ENCODE measurements around the gene ACAD9. TPM values are rescaled to one million over a fixed set of nuclear protein-coding genes. Genes with fewer than 3 reads are reported as not detected.

Gene ACAD9
- total RNA-seq, 1 donor from 2014 or later = 65.3 TPM

- H3K4me3 Mint-ChIP-seq = no peak overlapping the region
- H3K9me3 Mint-ChIP-seq = no peaks in the 10 kb centered on the region
- H3K36me3 Mint-ChIP-seq (ENCODE audit: low read depth) = peaks cover 30% of the 10 kb centered on the region
- H3K27me3 Mint-ChIP-seq (ENCODE audit: insufficient read depth) = no peaks in the 10 kb centered on the region
- intact Hi-C loops (cut with micrococcal nuclease) = no loop called here
- H3K27ac Mint-ChIP-seq = no peak overlapping the region
- no peak for DNase-seq (ENCODE audit: low spot score)
- peaks cover 62% of the 10 kb centered on the region for H3K4me1 Mint-ChIP-seq (ENCODE audit: low read depth)
Measured at GRCh38 chr3:128882719-128883118, 3.3 kb downstream of the ACAD9 start.

DNA sequence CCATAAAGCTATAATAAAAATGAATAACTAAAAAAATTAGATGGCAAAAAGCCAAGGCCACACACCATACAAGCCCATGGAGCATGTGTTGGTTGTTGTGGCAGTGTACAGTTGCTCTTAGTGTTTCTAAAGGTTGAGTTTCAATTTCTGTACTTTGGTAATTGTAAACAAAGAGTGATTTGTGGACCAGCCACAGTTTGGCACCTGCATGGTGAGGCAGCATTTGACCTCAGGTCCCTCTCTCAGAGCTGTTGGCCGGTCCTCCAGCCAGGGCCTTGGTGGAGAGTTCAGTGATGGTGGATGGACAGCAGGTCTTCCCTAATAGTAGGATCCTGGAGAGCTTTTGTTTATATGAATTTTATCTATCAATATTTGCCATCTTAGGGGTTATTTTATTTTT, 5.6 kb downstream of the ACAD9 start:
- H3K4me3 Mint-ChIP-seq = no peak overlapping the region
- no peak for DNase-seq (ENCODE audit: low spot score)
- no peaks in the 10 kb centered on the region for H3K9me3 Mint-ChIP-seq
- intact Hi-C loops (cut with micrococcal nuclease) = no loop called here
- H3K4me1 Mint-ChIP-seq (ENCODE audit: low read depth) = peaks cover 44% of the 10 kb centered on the region
- no peaks in the 10 kb centered on the region for H3K27me3 Mint-ChIP-seq (ENCODE audit: insufficient read depth)
- no peak overlapping the region for H3K27ac Mint-ChIP-seq
- peaks cover 26% of the 10 kb centered on the region for H3K36me3 Mint-ChIP-seq (ENCODE audit: low read depth)

DNA sequence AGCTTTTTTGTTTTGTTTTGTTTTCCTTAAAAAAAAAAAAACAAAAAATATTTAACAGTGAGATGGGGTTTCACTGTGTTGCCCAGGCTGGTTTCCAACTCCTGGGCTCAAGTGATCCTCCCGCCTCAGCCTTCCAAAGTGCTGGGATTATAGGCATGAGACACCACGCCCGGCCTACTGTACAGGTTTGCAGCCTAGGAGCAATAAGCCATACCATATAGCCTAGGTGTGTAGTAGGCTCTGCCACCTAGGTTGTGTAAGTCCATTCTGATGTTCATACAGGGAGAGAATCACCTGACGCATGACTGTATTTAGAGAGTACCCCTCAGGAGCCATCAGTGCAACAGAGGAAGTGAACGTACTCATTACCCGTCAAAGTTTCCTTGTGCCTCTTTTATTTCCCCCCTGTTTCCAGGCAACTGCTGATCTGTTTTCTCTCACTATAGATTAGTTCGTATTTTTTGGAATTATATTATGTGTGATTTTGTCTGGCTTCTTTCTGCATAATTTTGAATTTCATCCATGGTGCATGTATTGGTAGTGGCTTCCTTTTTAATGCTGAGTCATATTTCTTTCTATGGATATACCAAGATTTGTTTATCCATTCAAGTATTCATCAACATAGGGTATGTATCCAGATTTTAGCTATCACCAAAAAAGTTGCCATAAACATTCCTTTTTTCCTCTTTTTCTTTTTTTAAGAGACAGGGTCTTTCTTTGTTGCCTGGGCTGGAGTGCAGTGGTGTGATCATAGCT, 9.9 kb downstream of the ACAD9 start:
- Mint-ChIP-seq H3K9me3 (no peaks in the 10 kb centered on the region), H3K27ac (no peak overlapping the region), H3K4me3 (no peak overlapping the region), H3K4me1 (ENCODE audit: low read depth) (peaks cover 6% of the 10 kb centered on the region), H3K27me3 (ENCODE audit: insufficient read depth) (no peaks in the 10 kb centered on the region), H3K36me3 (ENCODE audit: low read depth) (peaks cover 16% of the 10 kb centered on the region)
- no peak for DNase-seq (ENCODE audit: low spot score)
- intact Hi-C loops (cut with micrococcal nuclease) = no loop called here

GRCh38 chr3:128895843-128896697, 16.6 kb downstream of the ACAD9 start:
- H3K9me3 Mint-ChIP-seq = no peaks in the 10 kb centered on the region
- intact Hi-C loops (cut with micrococcal nuclease) = no loop called here
- DNase-seq (ENCODE audit: low spot score) = no peak
- no peak overlapping the region for H3K4me3 Mint-ChIP-seq
- H3K27ac Mint-ChIP-seq = no peak overlapping the region
- H3K4me1 Mint-ChIP-seq (ENCODE audit: low read depth) = no peaks in the 10 kb centered on the region
- peaks cover 40% of the 10 kb centered on the region for H3K36me3 Mint-ChIP-seq (ENCODE audit: low read depth)
- no peaks in the 10 kb centered on the region for H3K27me3 Mint-ChIP-seq (ENCODE audit: insufficient read depth)

DNA sequence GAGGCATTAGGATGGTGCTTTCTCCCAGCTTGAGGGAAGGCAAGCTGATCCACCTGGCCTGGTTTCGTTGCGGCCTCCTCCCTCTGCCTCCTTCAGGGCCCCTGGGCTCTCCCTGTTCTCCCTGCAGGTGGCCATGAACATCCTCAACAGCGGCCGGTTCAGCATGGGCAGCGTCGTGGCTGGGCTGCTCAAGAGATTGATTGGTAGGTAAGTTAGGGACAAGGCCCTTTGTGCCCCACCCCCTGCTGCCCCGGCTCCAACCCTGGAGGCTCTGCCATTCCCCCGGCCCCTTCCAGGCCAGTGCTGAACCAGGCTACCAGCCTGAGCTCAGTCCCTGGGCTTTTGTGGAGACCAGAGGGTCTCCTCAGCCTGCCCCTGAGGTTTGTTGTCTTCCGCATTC, 23.0 kb downstream of the ACAD9 start:
- peaks cover 49% of the 10 kb centered on the region for H3K36me3 Mint-ChIP-seq (ENCODE audit: low read depth)
- H3K27me3 Mint-ChIP-seq (ENCODE audit: insufficient read depth) = no peaks in the 10 kb centered on the region
- no peak overlapping the region for H3K4me3 Mint-ChIP-seq
- no peak for DNase-seq (ENCODE audit: low spot score)
- no peaks in the 10 kb centered on the region for H3K4me1 Mint-ChIP-seq (ENCODE audit: low read depth)
- H3K27ac Mint-ChIP-seq = no peak overlapping the region
- no peaks in the 10 kb centered on the region for H3K9me3 Mint-ChIP-seq
- intact Hi-C loops (cut with micrococcal nuclease) = no loop called here

DNA sequence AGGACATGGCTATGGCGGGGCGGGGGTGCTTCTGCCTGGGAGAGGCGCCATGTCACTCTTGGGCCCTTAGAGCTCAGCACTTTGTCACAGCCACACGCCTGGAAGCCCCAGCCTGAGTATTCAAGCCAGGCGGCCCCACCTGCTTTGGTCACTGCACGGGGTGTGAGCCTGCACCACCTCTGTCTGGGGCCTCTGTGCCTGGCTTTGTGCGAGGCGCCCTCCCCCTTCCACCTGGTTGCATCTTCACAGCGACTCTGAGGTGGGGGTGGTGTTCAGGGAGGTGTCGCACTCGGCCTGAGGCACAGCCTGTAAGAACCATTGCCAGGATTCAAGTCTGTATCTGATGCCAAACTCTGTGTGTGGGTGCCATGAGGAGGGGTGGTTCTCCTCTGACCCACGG, 24.1 kb downstream of the ACAD9 start:
- no peak overlapping the region for H3K4me3 Mint-ChIP-seq
- no peak for DNase-seq (ENCODE audit: low spot score)
- H3K27ac Mint-ChIP-seq = no peak overlapping the region
- H3K4me1 Mint-ChIP-seq (ENCODE audit: low read depth) = no peaks in the 10 kb centered on the region
- intact Hi-C loops (cut with micrococcal nuclease) = no loop called here
- H3K9me3 Mint-ChIP-seq = no peaks in the 10 kb centered on the region
- peaks cover 48% of the 10 kb centered on the region for H3K36me3 Mint-ChIP-seq (ENCODE audit: low read depth)
- H3K27me3 Mint-ChIP-seq (ENCODE audit: insufficient read depth) = no peaks in the 10 kb centered on the region

GRCh38 chr3:128906031-128906803, 26.8 kb downstream of the ACAD9 start:
- Mint-ChIP-seq H3K9me3 (no peaks in the 10 kb centered on the region), H3K36me3 (ENCODE audit: low read depth) (peaks cover 33% of the 10 kb centered on the region), H3K27me3 (ENCODE audit: insufficient read depth) (no peaks in the 10 kb centered on the region), H3K4me3 (no peak overlapping the region), H3K4me1 (ENCODE audit: low read depth) (no peaks in the 10 kb centered on the region), H3K27ac (peak overlapping the region; percentile 24)
- DNase-seq (ENCODE audit: low spot score) = no peak
- intact Hi-C loops (cut with micrococcal nuclease) = no loop called here

DNA sequence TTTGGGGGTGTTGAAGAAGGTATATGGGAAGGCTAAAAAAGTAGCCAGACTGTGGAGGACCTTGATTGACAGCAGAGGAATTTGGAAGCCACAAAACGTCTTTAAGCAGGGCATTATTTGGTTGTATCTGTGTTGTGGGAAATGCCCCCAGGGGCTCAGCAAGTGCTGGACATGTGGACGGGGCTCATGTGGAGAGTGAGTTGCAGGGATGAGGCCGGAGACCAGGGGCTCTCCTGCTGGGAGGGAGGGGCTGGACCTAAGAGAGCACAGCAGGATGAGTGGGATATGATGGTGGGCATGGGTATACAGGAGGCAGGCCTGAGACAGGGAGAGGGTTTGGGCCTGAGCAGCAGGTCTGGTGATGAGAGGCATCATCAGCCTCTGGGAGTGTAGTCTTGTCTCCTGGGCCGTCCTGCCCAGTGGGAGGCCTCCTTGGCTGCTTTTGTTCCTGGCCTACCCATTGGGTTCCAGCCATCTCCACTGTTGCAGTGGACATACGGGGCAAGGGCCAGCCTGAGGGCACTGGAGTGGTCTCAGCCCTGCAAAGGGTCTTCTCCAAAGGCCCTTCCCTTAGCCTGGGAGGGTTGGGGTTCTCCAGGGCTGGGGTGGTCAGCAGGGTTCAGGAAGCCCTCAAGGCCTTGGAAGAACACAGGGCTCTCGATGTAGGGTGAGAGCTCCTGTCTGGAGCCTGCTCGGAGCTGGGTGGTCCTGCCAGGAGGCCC, 27.5 kb downstream of the ACAD9 start:
- intact Hi-C loops (cut with micrococcal nuclease) = no loop called here
- no peak for DNase-seq (ENCODE audit: low spot score)
- Mint-ChIP-seq H3K9me3 (no peaks in the 10 kb centered on the region), H3K27ac (peak overlapping the region; percentile 24), H3K36me3 (ENCODE audit: low read depth) (peaks cover 33% of the 10 kb centered on the region), H3K4me3 (no peak overlapping the region), H3K27me3 (ENCODE audit: insufficient read depth) (no peaks in the 10 kb centered on the region), H3K4me1 (ENCODE audit: low read depth) (no peaks in the 10 kb centered on the region)

GRCh38 chr3:128907706-128908445, 28.5 kb downstream of the ACAD9 start:
- no peak for DNase-seq (ENCODE audit: low spot score)
- no peak overlapping the region for H3K27ac Mint-ChIP-seq
- no peak overlapping the region for H3K4me3 Mint-ChIP-seq
- no peaks in the 10 kb centered on the region for H3K9me3 Mint-ChIP-seq
- no peaks in the 10 kb centered on the region for H3K27me3 Mint-ChIP-seq (ENCODE audit: insufficient read depth)
- H3K4me1 Mint-ChIP-seq (ENCODE audit: low read depth) = no peaks in the 10 kb centered on the region
- intact Hi-C loops (cut with micrococcal nuclease) = no loop called here
- peaks cover 39% of the 10 kb centered on the region for H3K36me3 Mint-ChIP-seq (ENCODE audit: low read depth)

- no peak overlapping the region for H3K4me3 Mint-ChIP-seq
- H3K27me3 Mint-ChIP-seq (ENCODE audit: insufficient read depth) = no peaks in the 10 kb centered on the region
- no peak for DNase-seq (ENCODE audit: low spot score)
- H3K9me3 Mint-ChIP-seq = no peaks in the 10 kb centered on the region
- H3K36me3 Mint-ChIP-seq (ENCODE audit: low read depth) = peaks cover 42% of the 10 kb centered on the region
- no peaks in the 10 kb centered on the region for H3K4me1 Mint-ChIP-seq (ENCODE audit: low read depth)
- no peak overlapping the region for H3K27ac Mint-ChIP-seq
- intact Hi-C loops (cut with micrococcal nuclease) = no loop called here
Measured at GRCh38 chr3:128908951-128909350, 29.5 kb downstream of the ACAD9 start.

GRCh38 chr3:128910006-128910405, 30.6 kb downstream of the ACAD9 start:
- intact Hi-C loops (cut with micrococcal nuclease) = no loop called here
- no peaks in the 10 kb centered on the region for H3K4me1 Mint-ChIP-seq (ENCODE audit: low read depth)
- H3K9me3 Mint-ChIP-seq = no peaks in the 10 kb centered on the region
- no peak for DNase-seq (ENCODE audit: low spot score)
- H3K36me3 Mint-ChIP-seq (ENCODE audit: low read depth) = peaks cover 36% of the 10 kb centered on the region
- H3K4me3 Mint-ChIP-seq = no peak overlapping the region
- no peak overlapping the region for H3K27ac Mint-ChIP-seq
- no peaks in the 10 kb centered on the region for H3K27me3 Mint-ChIP-seq (ENCODE audit: insufficient read depth)

- no peak for DNase-seq (ENCODE audit: low spot score)
- intact Hi-C loops (cut with micrococcal nuclease) = no loop called here
- no peaks in the 10 kb centered on the region for H3K9me3 Mint-ChIP-seq
- no peaks in the 10 kb centered on the region for H3K4me1 Mint-ChIP-seq (ENCODE audit: low read depth)
- no peak overlapping the region for H3K4me3 Mint-ChIP-seq
- no peak overlapping the region for H3K27ac Mint-ChIP-seq
- no peaks in the 10 kb centered on the region for H3K27me3 Mint-ChIP-seq (ENCODE audit: insufficient read depth)
- H3K36me3 Mint-ChIP-seq (ENCODE audit: low read depth) = peaks cover 40% of the 10 kb centered on the region
Measured at GRCh38 chr3:128911911-128912310, 32.5 kb downstream of the ACAD9 start.

Data from activated T-helper 1 cell treated with anti-CD3 and anti-CD28 coated beads, Interleukin-12 subunit alpha, Interleukin-12 subunit beta, Interleukin-2, Interleukin-4 antibody, amounts not matched to agents 30 ng/mL and 10 ng/mL and 1 ng/mL, durations not matched to agents 14 hours and 24 hours and 36 hours (primary cell).